ENCODE measurements around the gene OR1S1.
"Not testable (repeated sequence)": the region's sequence is repeated elsewhere in the genome, so short reads cannot be mapped to it uniquely, and the experiment has no call there.

Gene OR1S1

GRCh38 chr11:58212420-58212819, at the start of gene OR1S1:
OR1S1 (plus strand) TSS chr11:58212720.
- in situ Hi-C loops (cut with MboI; ENCODE audit: low sequenced_read_pairs), result not testable (repeated sequence)

- in situ Hi-C loops (cut with MboI; ENCODE audit: low sequenced_read_pairs), result no loop called here
These were observed 48.1 kb upstream of the OR1S1 start for GRCh38 chr11:58164389-58164788.

- in situ Hi-C loops (cut with MboI; ENCODE audit: low sequenced_read_pairs), result no loop called here
These were observed 47.5 kb upstream of the OR1S1 start for GRCh38 chr11:58164990-58165389.

- in situ Hi-C loops (cut with MboI; ENCODE audit: low sequenced_read_pairs), result no loop called here
These were observed 46.9 kb upstream of the OR1S1 start for GRCh38 chr11:58165504-58166106.

GRCh38 chr11:58177409-58178054, 35.0 kb upstream of the OR1S1 start:
- in situ Hi-C loops (cut with MboI; ENCODE audit: low sequenced_read_pairs), result no loop called here

- in situ Hi-C loops (cut with MboI; ENCODE audit: low sequenced_read_pairs), result no loop called here
These were observed 34.1 kb upstream of the OR1S1 start for GRCh38 chr11:58178444-58178843.

- in situ Hi-C loops (cut with MboI; ENCODE audit: low sequenced_read_pairs), result no loop called here
These were observed 32.9 kb upstream of the OR1S1 start for GRCh38 chr11:58179648-58180047.

- in situ Hi-C loops (cut with MboI; ENCODE audit: low sequenced_read_pairs), result no loop called here
These were observed 25.6 kb upstream of the OR1S1 start for GRCh38 chr11:58186938-58187337.

GRCh38 chr11:58188770-58189169, 23.8 kb upstream of the OR1S1 start, which contains the start of gene OR9Q2:
OR9Q2 (plus strand) TSS chr11:58189070; CDS start chr11:58190491, 1,421 bp downstream.
- in situ Hi-C loops (cut with MboI; ENCODE audit: low sequenced_read_pairs), result no loop called here

GRCh38 chr11:58192229-58192628, 20.3 kb upstream of the OR1S1 start:
- in situ Hi-C loops (cut with MboI; ENCODE audit: low sequenced_read_pairs), result no loop called here

GRCh38 chr11:58193391-58193790, 19.1 kb upstream of the OR1S1 start:
- in situ Hi-C loops (cut with MboI; ENCODE audit: low sequenced_read_pairs), result no loop called here

GRCh38 chr11:58195939-58196338, 16.6 kb upstream of the OR1S1 start:
- in situ Hi-C loops (cut with MboI; ENCODE audit: low sequenced_read_pairs), result no loop called here

GRCh38 chr11:58199271-58199670, 13.2 kb upstream of the OR1S1 start:
- in situ Hi-C loops (cut with MboI; ENCODE audit: low sequenced_read_pairs), result no loop called here

GRCh38 chr11:58204042-58204441, 8.5 kb upstream of the OR1S1 start, which contains the start of gene OR1S2:
OR1S2 (minus strand) TSS chr11:58204142; CDS start chr11:58204142, 0 bp downstream.
- in situ Hi-C loops (cut with MboI; ENCODE audit: low sequenced_read_pairs), result no loop called here

GRCh38 chr11:58216476-58216875, 4.0 kb downstream of the OR1S1 start:
- in situ Hi-C loops (cut with MboI; ENCODE audit: low sequenced_read_pairs), result no loop called here

GRCh38 chr11:58222721-58223120, 10.2 kb downstream of the OR1S1 start:
- in situ Hi-C loops (cut with MboI; ENCODE audit: low sequenced_read_pairs), result no loop called here

- in situ Hi-C loops (cut with MboI; ENCODE audit: low sequenced_read_pairs), result no loop called here
These were observed 15.6 kb downstream of the OR1S1 start for GRCh38 chr11:58227956-58228615.

- in situ Hi-C loops (cut with MboI; ENCODE audit: low sequenced_read_pairs), result no loop called here
These were observed 31.4 kb downstream of the OR1S1 start for GRCh38 chr11:58243954-58244353.

- in situ Hi-C loops (cut with MboI; ENCODE audit: low sequenced_read_pairs), result no loop called here
These were observed 42.4 kb downstream of the OR1S1 start for GRCh38 chr11:58254936-58255335.

GRCh38 chr11:58259983-58260382, 47.5 kb downstream of the OR1S1 start:
- in situ Hi-C loops (cut with MboI; ENCODE audit: low sequenced_read_pairs), result no loop called here

Data from HL-60/S4 (cell line).